ENCODE data around the gene CABP1.

CABP1 gene

DNA sequence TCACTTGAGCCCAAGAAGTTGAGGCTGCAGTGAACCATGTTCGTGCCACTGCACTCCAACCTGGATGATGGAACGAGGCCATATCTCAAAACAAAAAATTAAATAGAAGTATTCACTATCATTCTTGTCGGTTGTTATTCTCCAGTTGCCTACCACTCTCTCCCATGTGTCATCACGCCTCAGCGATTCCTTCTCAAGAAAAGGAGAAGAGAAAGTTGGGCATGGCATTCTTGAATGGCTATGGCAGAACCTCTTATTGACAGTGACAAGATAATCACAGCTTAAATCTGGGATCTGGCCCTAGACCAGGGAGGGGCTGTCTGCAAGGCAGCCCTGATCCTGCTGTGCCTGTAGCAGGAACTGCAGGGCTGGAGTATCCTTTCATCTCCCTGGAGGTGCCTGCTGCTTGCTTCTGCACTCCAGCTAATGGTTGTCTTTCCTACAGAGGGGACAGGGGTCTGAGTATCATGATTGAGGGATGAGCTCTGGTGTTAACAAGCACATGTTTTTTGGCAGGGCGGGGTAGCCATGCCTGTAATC, 33.7 kb downstream of the CABP1 start:
- Histone ChIP-seq H3K4me3 (ENCODE audit: severe bottlenecking) (no peak overlapping the region), H3K27ac (ENCODE audit: poor library complexity, severe bottlenecking) (no peak overlapping the region), H3K9me3 (ENCODE audit: severe bottlenecking) (no peaks in the 10 kb centered on the region), H3K36me3 (ENCODE audit: low read depth) (no peaks in the 10 kb centered on the region), H3K4me1 (ENCODE audit: insufficient read depth, poor library complexity, severe bottlenecking) (peaks cover 13% of the 10 kb centered on the region), H3K27me3 (ENCODE audit: insufficient read depth, poor library complexity, severe bottlenecking) (no peaks in the 10 kb centered on the region)
- TF ChIP-seq, protein P1, sequence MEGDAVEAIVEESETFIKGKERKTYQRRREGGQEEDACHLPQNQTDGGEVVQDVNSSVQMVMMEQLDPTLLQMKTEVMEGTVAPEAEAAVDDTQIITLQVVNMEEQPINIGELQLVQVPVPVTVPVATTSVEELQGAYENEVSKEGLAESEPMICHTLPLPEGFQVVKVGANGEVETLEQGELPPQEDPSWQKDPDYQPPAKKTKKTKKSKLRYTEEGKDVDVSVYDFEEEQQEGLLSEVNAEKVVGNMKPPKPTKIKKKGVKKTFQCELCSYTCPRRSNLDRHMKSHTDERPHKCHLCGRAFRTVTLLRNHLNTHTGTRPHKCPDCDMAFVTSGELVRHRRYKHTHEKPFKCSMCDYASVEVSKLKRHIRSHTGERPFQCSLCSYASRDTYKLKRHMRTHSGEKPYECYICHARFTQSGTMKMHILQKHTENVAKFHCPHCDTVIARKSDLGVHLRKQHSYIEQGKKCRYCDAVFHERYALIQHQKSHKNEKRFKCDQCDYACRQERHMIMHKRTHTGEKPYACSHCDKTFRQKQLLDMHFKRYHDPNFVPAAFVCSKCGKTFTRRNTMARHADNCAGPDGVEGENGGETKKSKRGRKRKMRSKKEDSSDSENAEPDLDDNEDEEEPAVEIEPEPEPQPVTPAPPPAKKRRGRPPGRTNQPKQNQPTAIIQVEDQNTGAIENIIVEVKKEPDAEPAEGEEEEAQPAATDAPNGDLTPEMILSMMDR (IDR thresholded peaks at IDR 0.05; ENCODE audit: poor library complexity, severe bottlenecking): no peak
- no peak for ATAC-seq (ENCODE audit: low read depth)
- DNase-seq (ENCODE audit: low spot score): no peak

DNA sequence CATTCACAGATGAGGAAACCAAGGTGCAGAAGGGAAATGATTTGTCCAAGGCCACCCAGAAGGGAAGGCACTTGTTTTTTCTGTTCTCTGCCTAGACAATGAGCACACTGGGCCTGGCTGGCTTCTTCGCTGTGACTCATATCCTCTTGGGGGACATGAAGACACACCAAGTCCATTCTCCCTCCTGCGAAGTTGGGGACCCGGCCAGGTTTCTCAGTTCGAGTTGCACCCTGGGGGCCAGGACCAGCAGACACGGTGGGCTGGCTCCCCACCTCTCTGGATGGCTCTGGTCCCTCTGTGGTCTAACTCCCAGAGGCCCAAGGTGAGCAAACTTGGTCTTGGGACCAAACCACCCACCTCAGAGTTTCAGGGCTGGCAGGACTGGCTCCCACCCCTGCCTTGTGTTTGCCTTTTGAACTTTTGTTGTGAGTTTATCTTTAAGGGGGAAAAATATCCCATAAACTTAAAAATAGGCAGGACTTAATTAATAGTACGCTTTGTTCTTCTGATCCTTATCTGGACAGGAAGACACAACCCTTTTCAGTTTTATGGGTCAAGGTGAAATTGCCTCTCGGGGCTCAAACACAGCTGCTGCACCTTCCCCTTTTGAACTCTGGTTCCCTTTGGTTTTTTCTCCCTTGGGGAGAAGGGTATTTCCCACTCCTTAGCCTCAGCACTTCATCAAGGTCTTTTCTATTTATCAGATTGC, 37.5 kb downstream of the CABP1 start:
- TF ChIP-seq, protein P1 (IDR thresholded peaks at IDR 0.05; ENCODE audit: poor library complexity, severe bottlenecking): no peak

DNA sequence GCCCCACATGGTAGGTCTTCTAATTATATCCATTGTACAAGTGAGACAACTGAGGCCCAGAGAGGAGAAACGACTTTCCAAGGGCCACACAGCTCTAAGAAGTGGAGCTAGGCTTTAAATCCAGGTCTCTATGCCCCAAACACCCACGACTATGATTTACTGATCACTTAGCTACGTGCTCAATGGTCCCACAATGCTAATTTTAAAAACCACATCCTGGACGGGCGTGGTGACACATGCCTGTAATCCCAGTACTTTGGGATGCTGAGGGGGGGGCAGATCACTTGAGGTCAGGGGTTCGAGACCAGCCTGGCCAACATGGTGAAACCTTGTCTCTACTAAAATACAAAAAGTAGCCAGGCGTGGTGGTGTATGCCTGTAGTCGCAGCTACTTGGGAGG, 38.1 kb downstream of the CABP1 start:
- Histone ChIP-seq H3K36me3 (ENCODE audit: low read depth) (no peaks in the 10 kb centered on the region), H3K27me3 (ENCODE audit: insufficient read depth, poor library complexity, severe bottlenecking) (no peaks in the 10 kb centered on the region), H3K4me3 (ENCODE audit: severe bottlenecking) (no peak overlapping the region), H3K4me1 (ENCODE audit: insufficient read depth, poor library complexity, severe bottlenecking) (peaks cover 13% of the 10 kb centered on the region), H3K27ac (ENCODE audit: poor library complexity, severe bottlenecking) (no peak overlapping the region), H3K9me3 (ENCODE audit: severe bottlenecking) (no peaks in the 10 kb centered on the region)
- TF ChIP-seq, protein P1 (IDR thresholded peaks at IDR 0.05; ENCODE audit: poor library complexity, severe bottlenecking): no peak
- no peak for ATAC-seq (ENCODE audit: low read depth)
- no peak for DNase-seq (ENCODE audit: low spot score)

More for the DNA sequence above, 37.5 kb downstream of the CABP1 start:
- Histone ChIP-seq H3K9me3 (ENCODE audit: severe bottlenecking) (no peaks in the 10 kb centered on the region), H3K27ac (ENCODE audit: poor library complexity, severe bottlenecking) (no peak overlapping the region), H3K4me1 (ENCODE audit: insufficient read depth, poor library complexity, severe bottlenecking) (peaks cover 13% of the 10 kb centered on the region), H3K27me3 (ENCODE audit: insufficient read depth, poor library complexity, severe bottlenecking) (no peaks in the 10 kb centered on the region), H3K36me3 (ENCODE audit: low read depth) (no peaks in the 10 kb centered on the region), H3K4me3 (ENCODE audit: severe bottlenecking) (no peak overlapping the region)
- DNase-seq (ENCODE audit: low spot score) (no peak), ATAC-seq (ENCODE audit: low read depth) (peak; percentile 27; the same call in 1 of the 3 replicates)

DNA sequence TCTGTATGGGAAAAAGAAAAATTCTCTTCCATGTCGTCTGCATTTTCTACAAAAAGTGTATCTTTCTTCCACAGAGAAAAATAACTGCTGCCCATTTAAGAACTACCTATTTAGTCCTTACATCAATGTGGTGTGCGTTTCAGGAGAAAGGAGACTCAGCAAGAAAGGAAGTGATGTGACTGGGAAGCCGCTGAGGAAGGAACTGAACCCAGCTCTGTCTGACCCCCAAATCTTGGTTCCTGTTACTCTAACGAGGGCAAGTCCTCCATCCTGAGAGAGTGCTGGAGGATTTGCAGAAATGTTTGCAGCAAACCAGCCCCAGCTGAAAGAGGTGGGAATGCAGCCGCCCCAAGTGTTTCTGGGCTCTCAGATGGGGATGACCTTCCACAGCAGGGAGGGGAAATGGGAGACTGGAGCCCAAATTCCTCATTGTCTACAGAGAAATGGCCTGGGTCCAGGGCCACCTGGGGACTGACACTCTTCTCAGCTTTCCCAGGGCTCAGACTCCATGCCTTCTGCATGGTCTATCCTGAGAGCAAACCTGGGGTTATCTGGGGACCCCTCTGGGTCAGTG, 39.8 kb downstream of the CABP1 start:
- Histone ChIP-seq H3K9me3 (ENCODE audit: severe bottlenecking) (no peaks in the 10 kb centered on the region), H3K27ac (ENCODE audit: poor library complexity, severe bottlenecking) (no peak overlapping the region), H3K4me1 (ENCODE audit: insufficient read depth, poor library complexity, severe bottlenecking) (peaks cover 17% of the 10 kb centered on the region), H3K27me3 (ENCODE audit: insufficient read depth, poor library complexity, severe bottlenecking) (no peaks in the 10 kb centered on the region), H3K4me3 (ENCODE audit: severe bottlenecking) (no peak overlapping the region), H3K36me3 (ENCODE audit: low read depth) (no peaks in the 10 kb centered on the region)
- DNase-seq (ENCODE audit: low spot score) (no peak), ATAC-seq (ENCODE audit: low read depth) (no peak)
- TF ChIP-seq, protein P1 (IDR thresholded peaks at IDR 0.05; ENCODE audit: poor library complexity, severe bottlenecking): no peak

DNA sequence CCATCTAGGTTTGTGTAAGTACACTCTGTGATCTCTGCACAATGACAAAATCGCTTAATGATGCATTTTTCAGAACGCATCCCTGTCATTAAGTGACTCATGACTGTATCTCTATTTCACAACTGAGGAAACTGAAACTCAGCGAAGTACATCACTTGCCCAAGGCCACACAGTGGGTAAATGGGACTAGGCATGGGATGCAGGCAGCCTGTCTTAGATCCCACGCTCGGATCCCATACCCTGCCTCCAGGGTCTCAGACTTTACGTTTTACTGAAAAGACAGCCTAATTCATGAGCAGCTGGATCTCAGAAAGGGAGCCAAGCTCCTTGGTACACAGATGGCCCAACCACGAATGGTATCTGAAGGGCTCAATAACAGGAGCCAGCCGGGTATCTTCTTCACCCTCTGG, 44.1 kb downstream of the CABP1 start:
- DNase-seq (ENCODE audit: low spot score): no peak
- no peak overlapping the region for H3K27ac ChIP-seq (ENCODE audit: poor library complexity, severe bottlenecking)

More for the DNA sequence above, 44.1 kb downstream of the CABP1 start:
- TF ChIP-seq, protein P1 (IDR thresholded peaks at IDR 0.05; ENCODE audit: poor library complexity, severe bottlenecking): no peak
- Histone ChIP-seq H3K4me1 (ENCODE audit: insufficient read depth, poor library complexity, severe bottlenecking) (peaks cover 10% of the 10 kb centered on the region), H3K4me3 (ENCODE audit: severe bottlenecking) (no peak overlapping the region), H3K9me3 (ENCODE audit: severe bottlenecking) (no peaks in the 10 kb centered on the region), H3K36me3 (ENCODE audit: low read depth) (no peaks in the 10 kb centered on the region), H3K27me3 (ENCODE audit: insufficient read depth, poor library complexity, severe bottlenecking) (no peaks in the 10 kb centered on the region)
- no peak for ATAC-seq (ENCODE audit: low read depth)
